ENCODE data around the gene ARHGAP44. TPM values are rescaled to one million over a fixed set of nuclear protein-coding genes. Genes with fewer than 3 reads are reported as not detected.

The ARHGAP44 gene
- polyA plus RNA-seq, 1 donor (not counting 4 experiments of a cell fraction or from before 2014, with no cell fraction given) = 2.2 TPM

DNA sequence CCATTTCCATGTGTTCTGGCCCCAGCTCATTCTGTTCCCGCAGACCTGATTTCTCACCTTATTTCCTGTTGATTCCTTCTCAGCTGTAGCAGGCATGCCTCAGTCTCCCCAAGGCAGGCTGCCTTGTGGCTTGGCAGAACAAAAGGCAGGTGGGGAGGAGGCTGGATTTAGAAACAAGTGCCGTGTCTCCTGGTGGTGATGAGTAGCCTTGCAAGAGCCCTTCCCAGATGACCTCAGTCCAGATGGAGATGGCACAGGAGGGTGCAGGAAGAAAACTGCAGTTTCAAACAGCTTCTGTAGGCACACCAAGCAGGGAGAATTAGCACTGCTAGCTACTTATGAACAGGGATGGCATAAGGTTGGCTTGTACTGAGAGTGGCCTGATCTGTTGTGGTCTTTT lies 64.6 kb downstream of the ARHGAP44 start:
- FAIRE-seq (no peak), DNase-seq (ENCODE audit: low read depth, low spot score) (no peak)
- H2AFZ ChIP-seq (ENCODE audit: control insufficient read depth, low read length) = no peak overlapping the region
- H3K9ac ChIP-seq (ENCODE audit: control insufficient read depth, extremely low read depth, insufficient read depth, low read length) = no peak overlapping the region
- H3K79me2 ChIP-seq (ENCODE audit: control insufficient read depth, insufficient read depth, low read length) = no peaks in the 10 kb centered on the region
- no peaks in the 10 kb centered on the region for H3K36me3 ChIP-seq (ENCODE audit: control insufficient read depth in 2 of 2, extremely low read depth in 1 of 2, insufficient read depth in 2 of 2, low read length in 2 of 2)
- dilution Hi-C loops (cut with MboI; ENCODE audit: extremely low pct_ligation_motif_present, low sequenced_read_pairs) = no loop called here
- no peak overlapping the region for H3K4me2 ChIP-seq (ENCODE audit: control insufficient read depth, extremely low read depth, insufficient read depth, low read depth, low read length)
- no peak overlapping the region for H3K4me3 ChIP-seq (ENCODE audit: control insufficient read depth in 2 of 3, extremely low read depth in 1 of 3, insufficient read depth in 2 of 3, low read depth in 1 of 3, low read length in 3 of 3)
- TF ChIP-seq, protein P1, sequence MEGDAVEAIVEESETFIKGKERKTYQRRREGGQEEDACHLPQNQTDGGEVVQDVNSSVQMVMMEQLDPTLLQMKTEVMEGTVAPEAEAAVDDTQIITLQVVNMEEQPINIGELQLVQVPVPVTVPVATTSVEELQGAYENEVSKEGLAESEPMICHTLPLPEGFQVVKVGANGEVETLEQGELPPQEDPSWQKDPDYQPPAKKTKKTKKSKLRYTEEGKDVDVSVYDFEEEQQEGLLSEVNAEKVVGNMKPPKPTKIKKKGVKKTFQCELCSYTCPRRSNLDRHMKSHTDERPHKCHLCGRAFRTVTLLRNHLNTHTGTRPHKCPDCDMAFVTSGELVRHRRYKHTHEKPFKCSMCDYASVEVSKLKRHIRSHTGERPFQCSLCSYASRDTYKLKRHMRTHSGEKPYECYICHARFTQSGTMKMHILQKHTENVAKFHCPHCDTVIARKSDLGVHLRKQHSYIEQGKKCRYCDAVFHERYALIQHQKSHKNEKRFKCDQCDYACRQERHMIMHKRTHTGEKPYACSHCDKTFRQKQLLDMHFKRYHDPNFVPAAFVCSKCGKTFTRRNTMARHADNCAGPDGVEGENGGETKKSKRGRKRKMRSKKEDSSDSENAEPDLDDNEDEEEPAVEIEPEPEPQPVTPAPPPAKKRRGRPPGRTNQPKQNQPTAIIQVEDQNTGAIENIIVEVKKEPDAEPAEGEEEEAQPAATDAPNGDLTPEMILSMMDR (optimal IDR thresholded peaks at IDR 0.05 in 1 of 3, IDR thresholded peaks at IDR 0.05 in 1 of 3, conservative IDR thresholded peaks at IDR 0.05 in 1 of 3; ENCODE audit: extremely low read depth in 1 of 3, insufficient read depth in 2 of 3, low read length in 3 of 3) = no peak
- TF ChIP-seq EZH2 (IDR thresholded peaks at IDR 0.05; ENCODE audit: low read length) = no peak
- H3K27me3 ChIP-seq (ENCODE audit: control insufficient read depth, extremely low read depth, insufficient read depth, low read length) = no peaks in the 10 kb centered on the region
- no peak overlapping the region for H3K27ac ChIP-seq (ENCODE audit: control insufficient read depth, insufficient read depth, low read length)
- H3K9me1 ChIP-seq (ENCODE audit: control insufficient read depth, extremely low read depth, insufficient read depth, low read length) = no peaks in the 10 kb centered on the region
- H3K9me3 ChIP-seq (ENCODE audit: control insufficient read depth, low read depth, low read length) = no peaks in the 10 kb centered on the region
- H3K4me1 ChIP-seq (ENCODE audit: control insufficient read depth, extremely low read depth, insufficient read depth, low read length) = no peaks in the 10 kb centered on the region
- H4K20me1 ChIP-seq (ENCODE audit: control insufficient read depth, extremely low read depth, insufficient read depth, low read length) = no peaks in the 10 kb centered on the region

DNA sequence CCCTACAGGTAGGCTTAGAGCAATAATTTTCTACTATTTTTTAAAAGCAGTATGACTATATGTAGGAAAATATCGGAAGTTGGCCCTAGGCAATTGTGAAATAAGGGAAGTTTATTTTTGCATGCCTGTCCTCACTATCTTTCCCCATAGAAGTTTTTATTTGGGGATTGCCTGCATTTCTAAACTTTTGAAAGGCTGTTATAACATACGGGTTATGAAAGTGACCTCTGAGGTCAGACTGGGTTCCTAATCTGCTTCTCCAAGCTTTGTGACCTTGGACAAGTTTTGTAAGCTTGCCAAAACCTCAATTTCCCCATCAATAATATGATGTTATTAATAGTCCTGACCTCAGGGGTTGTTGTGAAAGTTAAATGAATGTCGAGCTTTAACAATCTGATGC lies 67.1 kb downstream of the ARHGAP44 start:
- no peaks in the 10 kb centered on the region for H3K4me1 ChIP-seq (ENCODE audit: control insufficient read depth, extremely low read depth, insufficient read depth, low read length)
- TF ChIP-seq EZH2 (IDR thresholded peaks at IDR 0.05; ENCODE audit: low read length) = no peak
- TF ChIP-seq, protein P1 (optimal IDR thresholded peaks at IDR 0.05 in 1 of 3, IDR thresholded peaks at IDR 0.05 in 1 of 3, conservative IDR thresholded peaks at IDR 0.05 in 1 of 3; ENCODE audit: extremely low read depth in 1 of 3, insufficient read depth in 2 of 3, low read length in 3 of 3) = no peak
- no peaks in the 10 kb centered on the region for H4K20me1 ChIP-seq (ENCODE audit: control insufficient read depth, extremely low read depth, insufficient read depth, low read length)
- DNase-seq (ENCODE audit: low read depth, low spot score) (no peak), FAIRE-seq (no peak)
- H3K36me3 ChIP-seq (ENCODE audit: control insufficient read depth in 2 of 2, extremely low read depth in 1 of 2, insufficient read depth in 2 of 2, low read length in 2 of 2) = no peaks in the 10 kb centered on the region
- no peak overlapping the region for H3K4me2 ChIP-seq (ENCODE audit: control insufficient read depth, extremely low read depth, insufficient read depth, low read depth, low read length)
- H2AFZ ChIP-seq (ENCODE audit: control insufficient read depth, low read length) = no peak overlapping the region
- no peak overlapping the region for H3K27ac ChIP-seq (ENCODE audit: control insufficient read depth, insufficient read depth, low read length)
- H3K9ac ChIP-seq (ENCODE audit: control insufficient read depth, extremely low read depth, insufficient read depth, low read length) = no peak overlapping the region
- H3K9me3 ChIP-seq (ENCODE audit: control insufficient read depth, low read depth, low read length) = no peaks in the 10 kb centered on the region
- H3K79me2 ChIP-seq (ENCODE audit: control insufficient read depth, insufficient read depth, low read length) = no peaks in the 10 kb centered on the region
- no peaks in the 10 kb centered on the region for H3K27me3 ChIP-seq (ENCODE audit: control insufficient read depth, extremely low read depth, insufficient read depth, low read length)
- no peak overlapping the region for H3K4me3 ChIP-seq (ENCODE audit: control insufficient read depth in 2 of 3, extremely low read depth in 1 of 3, insufficient read depth in 2 of 3, low read depth in 1 of 3, low read length in 3 of 3)
- no peaks in the 10 kb centered on the region for H3K9me1 ChIP-seq (ENCODE audit: control insufficient read depth, extremely low read depth, insufficient read depth, low read length)
- dilution Hi-C loops (cut with MboI; ENCODE audit: extremely low pct_ligation_motif_present, low sequenced_read_pairs) = no loop called here
